RWPE2 (cell line): Measurements from ENCODE around the gene ACAN.
A peak's percentile ranks its signal among the peaks of the same experiment; 100 is the strongest.
"Not testable (repeated sequence)": the region's sequence is repeated elsewhere in the genome, so short reads cannot be mapped to it uniquely, and the experiment has no call there.

Experiments
- ATAC-seq: fragments of 200-7000 bp; cut with Tn5 transposase; 3 replicates; pipeline ENCODE4 v1.9.1; 2021; ENCODE audit warnings: low read depth
- DNase-seq: peaks from one replicate; pipeline ENCODE4 v3.0.0-alpha.2; 2020; ENCODE audit warnings: low spot score
- H3K27ac ChIP-seq: fragments of 450-650 bp; 2 replicates; pipeline ENCODE4 v1.5.1; 2017; ENCODE audit warnings: mild to moderate bottlenecking; ENCODE audit not compliant: poor library complexity, severe bottlenecking
- H3K27me3 ChIP-seq: fragments of 250-450 bp; sonication (Bioruptor Pico); 2 replicates; pipeline ENCODE4 v1.5.1; 2021; ENCODE audit warnings: mild to moderate bottlenecking, moderate library complexity; ENCODE audit not compliant: insufficient read depth, poor library complexity, severe bottlenecking
- H3K36me3 ChIP-seq: fragments of 250-450 bp; sonication (Bioruptor Pico); 2 replicates; pipeline ENCODE4 v1.5.1; 2020; ENCODE audit warnings: low read depth, mild to moderate bottlenecking, moderate library complexity
- H3K4me1 ChIP-seq: fragments of 250-450 bp; sonication (Bioruptor Pico); 2 replicates; pipeline ENCODE4 v1.5.1; 2021; ENCODE audit warnings: mild to moderate bottlenecking, moderate library complexity; ENCODE audit not compliant: insufficient read depth, poor library complexity, severe bottlenecking
- H3K4me3 ChIP-seq: fragments of 250-450 bp; sonication (Bioruptor Pico); 2 replicates; pipeline ENCODE4 v1.5.1; 2021; ENCODE audit warnings: mild to moderate bottlenecking, moderate library complexity; ENCODE audit not compliant: severe bottlenecking
- H3K9me3 ChIP-seq: fragments of 250-450 bp; sonication (Bioruptor Pico); 2 replicates; pipeline ENCODE4 v1.5.1; 2021; ENCODE audit warnings: mild to moderate bottlenecking, moderate library complexity; ENCODE audit not compliant: severe bottlenecking
- CTCF ChIP-seq: fragments of 450-650 bp; IDR thresholded peaks from one replicate; pipeline ENCODE4 v1.5.1; 2017; ENCODE audit warnings: mild to moderate bottlenecking, moderate library complexity; ENCODE audit not compliant: poor library complexity, severe bottlenecking

Gene ACAN

GRCh38 chr15:88913850-88914169, 110.6 kb downstream of the ACAN start:
- H3K4me1 ChIP-seq: peaks cover 27% of the 10 kb centered on the region
- ATAC-seq (no peak), DNase-seq (no peak)
- H3K4me3 ChIP-seq: peak overlapping the region; percentile 65
- no peak for TF ChIP-seq CTCF
- no peaks in the 10 kb centered on the region for H3K27me3 ChIP-seq
- peak overlapping the region; percentile 71 for H3K27ac ChIP-seq
- H3K36me3 ChIP-seq: peaks cover 26% of the 10 kb centered on the region
- no peaks in the 10 kb centered on the region for H3K9me3 ChIP-seq

- no peaks in the 10 kb centered on the region for H3K27me3 ChIP-seq
- peaks cover 11% of the 10 kb centered on the region for H3K36me3 ChIP-seq
- no peak overlapping the region for H3K4me3 ChIP-seq
- peaks cover 42% of the 10 kb centered on the region for H3K4me1 ChIP-seq
- DNase-seq: no peak
- H3K27ac ChIP-seq: peak overlapping the region; percentile 71
- no peak for ATAC-seq
- no peak for TF ChIP-seq CTCF
- no peaks in the 10 kb centered on the region for H3K9me3 ChIP-seq
Observed at GRCh38 chr15:88915354-88915753, 112.1 kb downstream of the ACAN start.

DNA sequence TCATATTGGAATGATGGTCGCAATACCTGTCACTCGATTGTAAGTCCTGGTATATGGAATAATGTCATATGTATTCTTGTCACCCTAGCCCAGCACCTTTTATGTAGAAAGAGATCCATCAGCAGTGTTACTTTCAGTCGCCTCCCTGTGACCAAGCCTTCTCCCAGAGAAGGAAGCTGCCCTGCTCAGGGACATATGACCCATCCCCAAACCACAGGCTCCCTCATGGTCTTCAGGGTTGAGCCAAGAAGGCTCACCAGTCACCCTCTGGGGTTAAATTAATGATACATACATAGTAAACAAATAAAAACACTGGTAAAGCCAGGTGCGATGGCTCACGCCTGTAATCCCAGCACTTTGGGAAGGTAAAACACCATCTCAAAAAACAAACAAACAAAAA, 114.5 kb downstream of the ACAN start:
- TF ChIP-seq CTCF: no peak
- Histone ChIP-seq H3K4me3 (no peak overlapping the region), H3K4me1 (peaks cover 39% of the 10 kb centered on the region), H3K36me3 (no peaks in the 10 kb centered on the region), H3K27me3 (no peaks in the 10 kb centered on the region), H3K27ac (peak overlapping the region; percentile 77), H3K9me3 (no peaks in the 10 kb centered on the region)
- no peak for ATAC-seq
- DNase-seq: no peak

DNA sequence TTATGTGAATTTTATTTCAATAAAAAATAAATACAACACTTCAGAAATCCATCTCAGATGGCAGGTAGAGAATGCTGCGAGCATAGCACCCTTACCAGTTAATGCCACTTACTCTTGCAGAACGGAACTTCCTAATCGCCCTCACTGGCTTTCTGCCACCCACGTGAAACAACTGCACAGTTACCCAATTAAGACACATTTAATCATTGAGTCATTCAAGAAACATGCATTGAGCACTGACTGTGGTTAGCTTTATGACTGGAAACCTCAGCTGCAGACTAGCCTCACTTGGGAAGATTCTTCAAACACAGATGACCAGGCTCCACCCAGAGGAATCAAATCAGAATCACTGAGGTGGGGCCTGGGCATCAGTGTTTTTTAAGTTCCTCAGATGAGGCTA, 115.5 kb downstream of the ACAN start:
- peak; percentile 49 for TF ChIP-seq CTCF
- Histone ChIP-seq H3K27me3 (no peaks in the 10 kb centered on the region), H3K4me1 (peaks cover 39% of the 10 kb centered on the region), H3K36me3 (no peaks in the 10 kb centered on the region), H3K9me3 (no peaks in the 10 kb centered on the region), H3K4me3 (no peak overlapping the region), H3K27ac (peak overlapping the region; percentile 77)
- peak; percentile 96 for ATAC-seq
- peak; percentile 94 for DNase-seq

- ATAC-seq (peak; percentile 40), DNase-seq (no peak)
- peaks cover 34% of the 10 kb centered on the region for H3K4me1 ChIP-seq
- H3K27ac ChIP-seq: peak overlapping the region; percentile 77
- no peaks in the 10 kb centered on the region for H3K9me3 ChIP-seq
- H3K36me3 ChIP-seq: no peaks in the 10 kb centered on the region
- H3K4me3 ChIP-seq: no peak overlapping the region
- TF ChIP-seq CTCF: no peak
- no peaks in the 10 kb centered on the region for H3K27me3 ChIP-seq
Observed at GRCh38 chr15:88920186-88920891, 117.1 kb downstream of the ACAN start.

- H3K4me3 ChIP-seq, H3K36me3 ChIP-seq, H3K27me3 ChIP-seq, DNase-seq, H3K9me3 ChIP-seq: not testable (repeated sequence)
- peak; percentile 67 for ATAC-seq
- H3K27ac ChIP-seq: peak overlapping the region; percentile 77
- H3K4me1 ChIP-seq: peaks cover 34% of the 10 kb centered on the region
Observed at GRCh38 chr15:88920892-88921435, 117.7 kb downstream of the ACAN start.
